Measurements from ENCODE around the gene TUBB1.

- TF ChIP-seq CTCF (IDR thresholded peaks at IDR 0.05; ENCODE audit: insufficient read depth, low read depth, low read length) (no peak), EZH2 (IDR thresholded peaks at IDR 0.05; ENCODE audit: insufficient read depth, low read length) (no peak)
These were observed 40.7 kb upstream of the TUBB1 start for GRCh38 chr20:58978351-58979190.

All from astrocyte (in vitro differentiated cells and primary cell).